Chondrocyte (in vitro differentiated cells): Measurements from ENCODE around the gene AFAP1L1. TPM values are rescaled to one million over a fixed set of nuclear protein-coding genes. Genes with fewer than 3 reads are reported as not detected.
"Not testable (repeated sequence)": the region's sequence is repeated elsewhere in the genome, so short reads cannot be mapped to it uniquely, and the experiment has no call there.

ENCODE experiments used
- DNase-seq: peaks from one replicate; pipeline ENCODE4 v3.0.0; 2021; ENCODE audit warnings: mixed read lengths, low spot score
- H3K27ac Mint-ChIP-seq: one replicate; pipeline ENCODE4 v1.8.0; 2021; ENCODE audit warnings: mild to moderate bottlenecking, moderate library complexity, mixed read lengths; ENCODE audit not compliant: unreplicated experiment
- H3K27me3 Mint-ChIP-seq: 2 replicates; pipeline ENCODE4 v1.8.0; 2021; ENCODE audit warnings: low read depth, mixed read lengths
- H3K36me3 Mint-ChIP-seq: 2 replicates; pipeline ENCODE4 v1.8.0; 2021; ENCODE audit warnings: low read depth, mixed read lengths
- H3K4me1 Mint-ChIP-seq: 2 replicates; pipeline ENCODE4 v1.8.0; 2021; ENCODE audit warnings: low read depth, mild to moderate bottlenecking, mixed read lengths
- H3K4me3 Mint-ChIP-seq: one replicate; pipeline ENCODE4 v1.8.0; 2021; ENCODE audit warnings: mild to moderate bottlenecking, moderate library complexity, mixed read lengths; ENCODE audit not compliant: unreplicated experiment
- H3K9me3 Mint-ChIP-seq: 2 replicates; pipeline ENCODE4 v1.8.0; 2021; ENCODE audit warnings: low read depth, mixed read lengths
- total RNA-seq: library from RNA; stranded (reverse); gene quantifications from 3 replicates; pipeline ENCODE4 v1.2.1, GENCODE V29; 2021
- TF ChIP-seq, protein P1 (sequence below): fragments of 200-600 bp; sonication (generic); IDR thresholded peaks from 2 replicates; pipeline ENCODE4 v1.5.0; 2021; ENCODE audit warnings: antibody characterized with exemption, mild to moderate bottlenecking, moderate library complexity

The AFAP1L1 gene
- total RNA-seq, 1 donor from 2014 or later: 8.3 TPM

GRCh38 chr5:149388498-149389190 is 117.0 kb downstream of the AFAP1L1 start:
- no peak for DNase-seq
- H3K27ac Mint-ChIP-seq: peak overlapping the region; percentile 87
- no peaks in the 10 kb centered on the region for H3K36me3 Mint-ChIP-seq

GRCh38 chr5:149389552-149390495 is 118.2 kb downstream of the AFAP1L1 start:
- no peaks in the 10 kb centered on the region for H3K36me3 Mint-ChIP-seq
- no peak overlapping the region for H3K27ac Mint-ChIP-seq
- no peak for DNase-seq
- no peak overlapping the region for H3K4me3 Mint-ChIP-seq
- H3K9me3 Mint-ChIP-seq: peaks cover 3% of the 10 kb centered on the region
- no peaks in the 10 kb centered on the region for H3K27me3 Mint-ChIP-seq
- H3K4me1 Mint-ChIP-seq: peaks cover 48% of the 10 kb centered on the region
- TF ChIP-seq, protein P1, sequence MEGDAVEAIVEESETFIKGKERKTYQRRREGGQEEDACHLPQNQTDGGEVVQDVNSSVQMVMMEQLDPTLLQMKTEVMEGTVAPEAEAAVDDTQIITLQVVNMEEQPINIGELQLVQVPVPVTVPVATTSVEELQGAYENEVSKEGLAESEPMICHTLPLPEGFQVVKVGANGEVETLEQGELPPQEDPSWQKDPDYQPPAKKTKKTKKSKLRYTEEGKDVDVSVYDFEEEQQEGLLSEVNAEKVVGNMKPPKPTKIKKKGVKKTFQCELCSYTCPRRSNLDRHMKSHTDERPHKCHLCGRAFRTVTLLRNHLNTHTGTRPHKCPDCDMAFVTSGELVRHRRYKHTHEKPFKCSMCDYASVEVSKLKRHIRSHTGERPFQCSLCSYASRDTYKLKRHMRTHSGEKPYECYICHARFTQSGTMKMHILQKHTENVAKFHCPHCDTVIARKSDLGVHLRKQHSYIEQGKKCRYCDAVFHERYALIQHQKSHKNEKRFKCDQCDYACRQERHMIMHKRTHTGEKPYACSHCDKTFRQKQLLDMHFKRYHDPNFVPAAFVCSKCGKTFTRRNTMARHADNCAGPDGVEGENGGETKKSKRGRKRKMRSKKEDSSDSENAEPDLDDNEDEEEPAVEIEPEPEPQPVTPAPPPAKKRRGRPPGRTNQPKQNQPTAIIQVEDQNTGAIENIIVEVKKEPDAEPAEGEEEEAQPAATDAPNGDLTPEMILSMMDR: no peak

More at GRCh38 chr5:149388498-149389190, 117.0 kb downstream of the AFAP1L1 start:
- Mint-ChIP-seq H3K4me3 (no peak overlapping the region), H3K27me3 (no peaks in the 10 kb centered on the region), H3K9me3 (peaks cover 3% of the 10 kb centered on the region), H3K4me1 (peaks cover 59% of the 10 kb centered on the region)
- TF ChIP-seq, protein P1: no peak

DNA sequence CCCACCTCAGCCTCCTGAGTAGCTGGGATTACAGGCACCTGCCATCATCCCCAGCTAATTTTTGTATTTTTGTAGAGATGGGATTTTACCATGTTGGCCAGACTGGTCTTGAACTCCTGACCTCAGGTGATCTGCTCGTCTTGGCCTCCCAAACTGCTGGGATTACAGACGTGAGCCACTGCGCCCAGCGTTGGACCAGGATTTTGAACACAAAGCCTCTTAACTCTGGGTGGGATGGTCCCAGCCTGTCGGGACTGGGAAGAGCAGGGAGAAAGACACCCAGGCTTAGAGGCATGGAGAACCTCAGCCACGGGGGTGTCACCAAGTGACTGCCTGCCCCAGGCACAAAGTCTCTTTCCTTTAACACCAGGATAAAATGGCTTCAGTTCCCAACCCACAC is 119.4 kb downstream of the AFAP1L1 start:
- peaks cover 37% of the 10 kb centered on the region for H3K4me1 Mint-ChIP-seq
- not testable (repeated sequence) for H3K36me3 Mint-ChIP-seq, H3K9me3 Mint-ChIP-seq, DNase-seq, H3K27me3 Mint-ChIP-seq, H3K4me3 Mint-ChIP-seq, H3K27ac Mint-ChIP-seq

Other genes with a start within 250 kb of the AFAP1L1 start
- 0.33 to 0.80 TPM (median 0.80 TPM) in 3 replicates for gene SH3TC2, start 208.8 kb upstream of the AFAP1L1 start, total RNA-seq
- 7.6 to 16.0 TPM (median 15.4 TPM) in 3 replicates for gene ABLIM3, start 130.4 kb upstream of the AFAP1L1 start, total RNA-seq
- gene GRPEL2, start 73.6 kb downstream of the AFAP1L1 start, total RNA-seq: 13.2 to 27.3 TPM (median 25.5 TPM) in 3 replicates
- 7.1 to 11.1 TPM (median 7.3 TPM) in 3 replicates for gene PCYOX1L, start 86.2 kb downstream of the AFAP1L1 start, total RNA-seq
- 1.1 to 4.6 TPM (median 3.4 TPM) in 3 replicates for gene IL17B, start 107.4 kb downstream of the AFAP1L1 start, total RNA-seq